ENCODE data around the gene LARP7.

The LARP7 gene

DNA sequence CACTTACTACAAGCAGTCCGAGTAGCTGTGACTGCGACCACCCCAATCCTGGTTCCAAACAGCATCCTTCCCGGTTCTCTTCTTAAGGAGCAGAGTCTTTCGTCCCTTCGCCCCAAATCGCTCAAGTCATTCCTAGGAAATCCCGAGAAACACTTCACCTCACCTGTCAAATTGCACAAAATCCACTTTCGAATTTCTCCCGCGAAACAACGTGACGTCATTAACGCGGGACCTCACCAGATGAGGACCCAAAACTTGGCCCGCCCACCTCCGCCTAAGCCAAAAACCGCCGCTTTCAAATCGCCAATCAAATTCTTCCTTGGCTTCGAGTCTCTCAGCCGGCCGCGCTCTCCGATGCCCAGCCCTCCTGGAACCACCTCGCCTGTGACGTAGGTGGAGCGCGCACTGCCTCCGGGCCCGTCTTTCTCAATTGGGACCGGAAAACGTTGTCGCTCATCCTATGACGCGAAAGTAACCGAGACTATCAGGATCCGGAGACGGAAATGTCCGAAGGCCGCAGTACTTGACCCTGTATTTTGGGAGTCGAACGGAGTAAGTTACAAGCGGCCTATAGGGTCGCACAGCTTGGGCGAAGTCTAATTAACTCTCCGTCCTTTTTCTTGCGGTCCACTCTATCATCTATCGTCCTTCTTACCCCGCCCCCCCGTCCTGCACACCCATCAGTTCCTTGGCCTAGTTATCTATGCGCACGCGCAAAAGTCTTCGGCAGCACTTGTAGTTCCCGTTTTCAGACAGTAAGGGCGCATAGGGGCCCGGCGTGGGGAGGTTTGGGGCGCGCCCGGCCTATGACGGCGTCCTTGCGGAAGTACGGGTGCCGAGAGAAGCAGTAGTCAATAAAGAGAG, at the start of gene LARP7, which contains the start of gene ZGRF1:
TSS of gene LARP7 (plus strand) at position 456 of the 864 bp plus-strand sequence. CDS start 7,527 bp downstream, outside the sequence.
TSS of gene ZGRF1 (minus strand) at position 222 of the 864 bp plus-strand sequence. CDS start 3,733 bp downstream, outside the sequence.
- peak within 1 kb of the TSS; percentile 66 for H3K4me3 ChIP-seq (replicated peaks; ENCODE audit: low read depth, low read length)
- TF ChIP-seq CTCF (IDR thresholded peaks at IDR 0.05; ENCODE audit: low read depth, low read length, missing control alignments) = peak; percentile 56
- DNase-seq (ENCODE audit: extremely low read depth, low read depth) = peak; percentile 97

DNA sequence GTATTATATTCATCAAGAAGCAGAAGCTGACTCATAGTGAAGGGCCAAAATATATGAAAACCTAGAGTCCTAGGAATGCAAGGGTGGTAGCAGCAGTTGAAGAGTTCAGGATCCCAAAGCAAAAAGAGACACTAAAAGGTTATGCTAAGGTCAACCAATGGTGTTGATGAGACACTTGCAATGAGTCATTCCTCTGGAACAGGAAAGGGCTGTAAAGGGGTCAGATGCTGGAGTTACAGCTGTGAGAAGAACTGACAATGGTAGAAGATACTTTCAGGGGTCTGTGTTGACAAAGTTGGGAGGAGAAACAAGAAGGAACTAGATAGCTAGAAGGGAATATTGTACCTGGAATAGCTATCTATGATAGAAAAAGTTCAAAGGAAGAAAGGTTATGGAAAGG, 47.7 kb upstream of the LARP7 start:
- no peak for TF ChIP-seq CTCF (IDR thresholded peaks at IDR 0.05; ENCODE audit: low read depth, low read length, missing control alignments)
- no peak overlapping the region for H3K4me3 ChIP-seq (replicated peaks; ENCODE audit: low read depth, low read length)
- peak; percentile 11 for DNase-seq (ENCODE audit: extremely low read depth, low read depth)

DNA sequence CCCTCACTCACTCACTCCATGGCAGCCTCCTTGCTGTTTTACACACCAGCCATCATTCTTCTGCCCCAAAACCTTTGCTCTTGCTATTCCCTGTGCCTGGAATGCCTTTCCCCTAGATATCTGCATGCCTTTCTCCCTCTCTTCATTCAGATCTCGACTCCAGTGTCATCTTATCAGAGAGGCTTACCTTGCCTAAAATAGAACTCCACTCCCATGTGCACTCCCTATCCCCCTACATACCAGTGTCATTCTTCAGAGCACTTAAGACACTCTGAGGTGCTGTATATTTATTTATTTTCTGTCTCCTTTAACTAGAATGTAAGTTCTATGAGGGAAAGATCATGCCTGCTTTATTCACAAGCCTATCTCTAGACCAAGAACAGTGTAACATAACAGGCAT, 45.4 kb upstream of the LARP7 start:
- no peak for TF ChIP-seq CTCF (IDR thresholded peaks at IDR 0.05; ENCODE audit: low read depth, low read length, missing control alignments)
- DNase-seq (ENCODE audit: extremely low read depth, low read depth) = no peak

GRCh38 chr4:112592717-112593116, 44.2 kb upstream of the LARP7 start:
- TF ChIP-seq CTCF (IDR thresholded peaks at IDR 0.05; ENCODE audit: low read depth, low read length, missing control alignments) = no peak
- H3K4me3 ChIP-seq (replicated peaks; ENCODE audit: low read depth, low read length) = no peak overlapping the region
- no peak for DNase-seq (ENCODE audit: extremely low read depth, low read depth)

More for the DNA sequence above, 45.4 kb upstream of the LARP7 start:
- H3K4me3 ChIP-seq (replicated peaks; ENCODE audit: low read depth, low read length) = no peak overlapping the region

DNA sequence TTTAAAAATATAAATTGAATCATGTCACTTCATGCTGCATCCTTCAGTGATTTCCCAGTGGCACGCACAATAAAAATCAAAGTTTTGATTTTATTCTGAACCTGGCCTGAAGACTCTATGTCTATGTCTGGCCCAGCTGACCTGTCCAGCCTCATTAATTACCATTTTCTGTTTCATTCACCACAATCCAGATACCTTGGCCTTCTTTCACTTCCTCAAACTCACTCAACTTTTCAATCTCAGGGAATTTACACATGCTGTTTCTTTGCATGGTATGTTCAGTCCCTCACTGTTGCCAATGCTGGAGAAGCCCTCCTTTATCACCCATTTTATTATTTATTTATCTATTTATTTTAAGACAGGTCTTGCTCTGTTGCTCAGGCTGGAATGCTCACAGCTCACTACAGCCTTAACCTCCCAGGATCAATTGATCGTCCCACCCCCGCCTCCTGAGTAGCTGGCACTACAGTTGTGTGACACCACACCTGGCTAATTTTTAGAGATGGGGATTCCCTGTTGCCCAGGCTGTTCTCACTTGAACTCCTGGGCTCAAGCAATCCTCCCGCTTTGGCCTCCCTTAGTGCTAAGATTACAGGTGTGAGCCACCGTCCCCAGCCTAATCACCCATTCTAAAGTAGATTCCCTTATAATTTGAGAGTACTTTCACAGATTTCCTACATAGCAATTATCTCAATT, 43.4 kb upstream of the LARP7 start:
- TF ChIP-seq CTCF (IDR thresholded peaks at IDR 0.05; ENCODE audit: low read depth, low read length, missing control alignments) = no peak
- DNase-seq (ENCODE audit: extremely low read depth, low read depth) = no peak
- H3K4me3 ChIP-seq (replicated peaks; ENCODE audit: low read depth, low read length) = no peak overlapping the region

DNA sequence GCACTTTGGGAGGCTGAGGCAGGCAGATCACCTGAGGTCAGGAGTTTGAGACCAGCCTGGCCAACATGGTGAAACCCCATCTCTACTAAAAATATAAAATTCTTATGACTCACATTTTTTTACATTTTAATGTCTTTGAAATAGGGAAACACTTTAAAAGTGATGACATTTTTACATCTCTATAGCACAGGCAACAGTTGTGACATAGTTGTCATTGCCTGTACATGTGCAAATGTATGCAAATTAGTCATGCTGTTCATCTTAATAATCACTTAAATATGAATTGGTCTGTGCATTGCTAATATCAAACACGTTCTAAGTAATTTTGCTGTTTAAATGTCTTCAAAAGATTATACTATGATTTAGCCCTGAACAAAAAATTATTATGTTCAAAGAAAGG, 42.0 kb upstream of the LARP7 start:
- no peak overlapping the region for H3K4me3 ChIP-seq (replicated peaks; ENCODE audit: low read depth, low read length)
- TF ChIP-seq CTCF (IDR thresholded peaks at IDR 0.05; ENCODE audit: low read depth, low read length, missing control alignments) = no peak
- DNase-seq (ENCODE audit: extremely low read depth, low read depth) = no peak

All from HFF-Myc (cell line).